Fibroblast of skin of right biceps (primary cell): Measurements from ENCODE around the gene BCCIP.
A peak's percentile ranks its signal among the peaks of the same experiment; 100 is the strongest.

ENCODE experiments used
- DNase-seq: peaks from one replicate; pipeline ENCODE4 v3.0.0-alpha.2; 2013

Gene BCCIP

GRCh38 chr10:125846894-125847293, 23.5 kb downstream of the BCCIP start:
- no peak for DNase-seq

- no peak for DNase-seq
Observed at GRCh38 chr10:125848371-125848770, 25.0 kb downstream of the BCCIP start.

DNA sequence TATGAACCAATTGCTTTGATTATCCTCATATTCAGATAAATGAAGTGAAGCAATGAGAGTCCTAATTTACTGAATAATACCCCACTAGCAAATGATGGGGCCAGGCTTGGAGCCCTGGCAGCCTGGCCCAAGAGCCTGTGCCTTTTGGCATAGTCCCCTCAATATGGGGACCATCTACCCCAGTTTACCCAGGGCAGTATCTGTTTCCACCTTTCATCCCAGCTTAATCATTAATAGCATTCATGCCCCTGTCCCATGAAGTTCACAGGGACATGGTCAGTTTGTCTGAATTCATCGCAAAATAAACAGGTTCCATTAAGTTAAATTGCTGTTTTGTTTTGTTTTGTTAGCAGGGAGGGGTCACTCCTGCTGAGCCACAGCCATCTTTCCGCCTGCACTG, 25.5 kb downstream of the BCCIP start:
- DNase-seq, result no peak

- DNase-seq, result no peak
Observed at GRCh38 chr10:125849448-125849847, 26.1 kb downstream of the BCCIP start.

DNA sequence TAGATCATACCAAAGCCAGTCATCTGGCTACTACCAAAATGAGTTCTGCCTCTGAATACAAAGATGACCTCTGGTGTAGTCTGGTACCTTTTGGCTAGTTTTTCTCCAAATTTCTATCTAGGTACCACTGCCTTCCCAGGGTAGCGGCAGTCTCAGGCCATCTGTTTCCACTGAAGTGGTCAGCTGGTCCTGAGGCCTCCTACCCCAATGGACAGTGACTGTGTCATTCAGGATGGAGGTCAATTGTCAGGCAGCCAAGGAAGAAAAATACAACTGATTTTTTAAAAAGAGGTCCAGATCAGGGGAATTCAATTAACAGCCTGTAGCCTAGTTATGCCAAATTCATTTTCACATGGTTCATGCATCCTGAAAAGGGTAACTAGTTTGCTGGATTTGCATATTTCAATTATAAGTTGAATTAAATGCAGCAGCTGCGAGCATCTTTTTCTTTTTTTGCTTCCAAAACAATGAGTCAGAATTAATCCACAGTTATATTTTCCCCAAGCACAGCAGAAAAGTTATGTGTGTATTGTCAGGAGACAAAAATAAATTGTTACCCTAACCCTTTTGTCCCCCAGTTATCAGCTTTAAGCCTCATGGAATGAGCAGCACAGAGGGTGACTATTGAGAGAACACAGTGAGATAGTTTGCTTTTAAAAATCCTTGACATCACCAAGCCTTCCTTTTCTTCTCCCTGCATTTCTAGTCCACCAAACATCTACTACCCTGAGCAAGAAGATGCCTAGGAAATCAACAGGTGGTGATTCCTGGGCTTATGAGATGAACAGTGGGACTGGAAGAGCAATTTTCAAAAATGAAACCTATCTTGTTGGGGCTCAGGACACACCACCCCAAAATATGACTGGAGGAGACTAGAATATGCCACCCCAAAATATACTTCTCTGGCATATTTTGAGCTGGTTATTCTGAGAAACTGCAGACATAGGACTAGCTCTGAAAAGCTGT, 27.7 kb downstream of the BCCIP start:
- DNase-seq, result no peak

GRCh38 chr10:125852487-125852886, 29.1 kb downstream of the BCCIP start:
- DNase-seq, result no peak

GRCh38 chr10:125857185-125857760, 33.9 kb downstream of the BCCIP start:
- DNase-seq, result no peak

GRCh38 chr10:125859128-125859817, 35.9 kb downstream of the BCCIP start:
- DNase-seq, result no peak

DNA sequence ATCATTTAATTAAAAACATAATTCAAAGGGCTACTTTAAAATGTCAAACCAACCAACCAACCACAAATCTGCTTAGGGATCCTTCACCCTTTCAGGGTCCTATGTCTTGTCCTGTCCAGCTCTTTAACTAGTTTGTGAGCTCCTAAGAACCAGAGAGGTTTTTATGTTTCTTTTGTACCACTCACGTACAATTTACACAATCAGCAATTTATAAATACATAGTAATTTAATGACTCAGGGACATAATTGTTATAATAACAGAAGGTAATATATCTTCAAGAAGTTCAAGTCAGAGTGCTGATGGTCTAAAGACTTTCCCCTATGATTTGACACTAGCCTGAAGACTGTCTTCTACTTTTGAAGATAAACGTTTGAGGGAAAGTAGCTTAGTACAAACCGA, 41.8 kb downstream of the BCCIP start:
- no peak for DNase-seq

DNA sequence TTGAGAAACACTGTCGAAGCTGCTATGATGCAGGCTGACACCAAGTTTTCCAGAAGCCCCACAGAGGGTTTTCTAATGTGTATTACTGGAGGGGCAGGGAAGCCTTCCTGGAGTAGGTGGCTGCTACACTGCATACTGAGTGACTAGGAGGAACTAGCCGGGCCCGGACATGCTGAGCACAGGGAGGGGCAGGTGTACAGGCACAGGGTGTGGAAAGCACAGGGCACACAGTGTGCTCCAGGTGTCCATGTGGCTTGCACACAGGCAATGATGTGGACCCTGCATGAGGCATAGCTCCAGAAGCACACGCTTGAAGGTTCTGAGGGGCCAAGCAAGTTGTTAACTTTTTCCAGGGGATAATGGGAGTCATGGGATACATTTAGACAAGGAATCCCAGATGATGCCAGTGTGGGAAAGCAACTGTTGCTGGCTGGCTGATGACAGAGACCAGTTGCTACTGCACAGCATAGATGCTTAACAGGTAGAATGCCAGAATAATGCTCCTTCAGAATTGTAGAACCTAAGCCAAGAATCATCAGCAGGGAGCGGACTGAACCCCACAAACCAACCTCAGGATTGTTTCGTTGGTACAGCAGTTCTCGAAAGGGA, 43.2 kb downstream of the BCCIP start:
- no peak for DNase-seq

- DNase-seq, result peak; percentile 46
Observed at GRCh38 chr10:125868372-125868975, 45.1 kb downstream of the BCCIP start.

GRCh38 chr10:125871338-125871737, 48.0 kb downstream of the BCCIP start:
- DNase-seq, result no peak

DNA sequence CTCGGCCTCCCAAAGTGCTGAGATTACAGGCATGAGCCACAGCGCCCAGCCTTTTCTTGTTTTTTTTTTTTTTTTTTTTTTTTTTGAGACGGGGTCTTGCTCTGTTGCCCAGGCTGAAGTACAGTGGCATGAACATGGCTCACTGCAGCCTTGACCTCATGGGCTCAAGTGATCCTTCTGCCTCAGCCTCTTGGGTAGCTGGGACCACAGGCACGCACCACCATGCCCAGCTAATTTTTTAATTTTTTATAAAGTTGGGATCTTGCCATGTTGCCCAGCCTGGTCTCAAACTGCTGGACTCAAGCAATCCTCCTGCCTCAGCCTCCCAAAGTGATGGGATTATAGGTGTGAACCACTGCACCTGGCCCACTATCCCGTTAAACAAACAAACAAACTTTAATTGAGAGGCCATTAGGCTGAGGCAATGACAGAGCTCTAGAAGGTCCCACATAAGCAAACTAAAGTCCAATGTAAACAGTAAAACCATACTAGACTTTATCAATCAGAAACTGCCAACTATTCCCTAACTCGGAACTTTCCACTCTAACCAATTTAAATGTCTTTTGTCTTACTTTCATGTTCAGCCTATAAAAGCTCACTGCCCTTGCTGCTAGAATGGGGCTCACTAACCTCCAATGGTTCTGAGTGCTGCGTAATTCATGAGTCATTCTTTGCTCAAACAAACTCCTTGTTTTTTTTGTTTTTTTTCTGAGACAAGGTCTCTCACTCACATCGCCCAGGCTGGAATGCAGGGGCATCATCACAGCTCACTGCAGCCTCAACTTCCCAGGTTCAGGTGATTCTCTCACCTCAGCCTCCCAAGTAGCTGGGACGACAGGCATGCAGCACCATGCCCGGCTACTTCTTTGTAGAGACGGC, 55.9 kb downstream of the BCCIP start:
- peak; percentile 83 for DNase-seq

- DNase-seq, result no peak
Observed at GRCh38 chr10:125880719-125881118, 57.4 kb downstream of the BCCIP start.

GRCh38 chr10:125881192-125881591, 57.8 kb downstream of the BCCIP start, which contains the start of gene DHX32:
TSS of gene DHX32 (minus strand) at chr10:125881292. CDS start at chr10:125880824, 468 bp downstream.
- DNase-seq, result no peak

GRCh38 chr10:125882596-125882995, 59.2 kb downstream of the BCCIP start:
- peak; percentile 11 for DNase-seq

DNA sequence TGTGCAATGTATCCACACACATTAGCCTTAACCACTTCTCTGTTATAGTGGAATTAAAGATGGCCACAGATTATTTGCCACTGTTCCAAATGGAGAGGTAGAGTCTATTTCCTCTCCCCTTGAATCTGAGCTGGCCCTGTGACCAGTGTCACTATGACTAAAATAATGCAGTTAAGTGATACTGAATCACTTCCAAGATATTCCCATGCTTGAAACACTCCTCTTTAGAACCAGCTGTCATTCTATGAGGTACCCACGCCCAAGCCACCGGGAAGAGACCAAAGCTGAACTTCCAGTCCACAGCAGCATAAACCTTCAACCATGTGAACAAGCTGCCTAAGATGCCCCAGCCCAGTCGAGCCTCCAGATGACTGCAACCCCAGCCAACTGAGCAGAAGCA, 59.9 kb downstream of the BCCIP start:
- DNase-seq, result no peak
